Gastrocnemius medialis (tissue), 4 donors: ENCODE results near the gene ZNF560.
"Not testable (repeated sequence)": the region's sequence is repeated elsewhere in the genome, so short reads cannot be mapped to it uniquely, and the experiment has no call there.

Experiments used
- CTCF ChIP-seq, 5 experiments: fragments of 450-650 bp in 3 of 5; fragments of 200-600 bp in 2 of 5; sonication (generic) in 2 of 5; IDR thresholded peaks in 4 of 5; conservative IDR thresholded peaks in 1 of 5; 1 replicate in 4 of 5; 2 replicates in 1 of 5; pipeline ENCODE4 v1.5.1; 2016 to 2019; ENCODE audit warnings: antibody characterized with exemption in 5 of 5, mild to moderate bottlenecking in 3 of 5, moderate library complexity in 3 of 5
- POLR2A ChIP-seq, 2 donors: fragments of 450-650 bp; IDR thresholded peaks; one replicate each; pipeline ENCODE4 v1.6.1; 2017; ENCODE audit warnings: antibody characterized with exemption in 2 of 2, mild to moderate bottlenecking in 2 of 2, moderate library complexity in 2 of 2

DNA sequence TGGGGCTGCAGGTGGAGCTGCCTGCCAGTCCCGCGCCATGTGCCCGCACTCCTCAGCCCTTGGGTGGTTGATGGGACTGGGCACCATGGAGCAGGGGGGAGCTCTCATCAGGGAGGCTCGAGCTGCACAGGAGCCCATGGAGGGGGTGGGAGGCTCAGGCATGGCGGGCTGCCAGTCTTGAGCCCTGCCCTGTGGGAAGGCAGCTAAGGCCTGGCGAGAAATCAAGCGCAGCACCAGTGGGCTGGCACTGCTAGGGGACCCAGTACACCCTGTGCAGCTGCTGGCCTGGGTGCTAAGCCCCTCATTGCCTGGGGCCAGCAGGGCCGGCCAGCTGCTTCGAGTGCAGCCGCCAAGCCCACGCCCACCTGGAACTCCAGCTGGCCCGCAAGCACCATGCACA lies 42.9 kb upstream of the ZNF560 start:
- TF ChIP-seq POLR2A (IDR thresholded peaks at IDR 0.05); CTCF (IDR thresholded peaks at IDR 0.05 in 4 of 5, conservative IDR thresholded peaks at IDR 0.05 in 1 of 5): not testable (repeated sequence)
